ENCODE measurements around the gene TUBB6.

TUBB6 gene

GRCh38 chr18:12307701-12308385 is at the start of gene TUBB6:
TUBB6 (plus strand) TSS chr18:12308241; CDS start chr18:12308293, 52 bp downstream.
- no peak for DNase-seq

- DNase-seq, result no peak
These were observed 49.0 kb upstream of the TUBB6 start for GRCh38 chr18:12258719-12259705.

- DNase-seq, result no peak
These were observed 45.3 kb upstream of the TUBB6 start for GRCh38 chr18:12262748-12263147.

- DNase-seq, result no peak
These were observed 43.2 kb upstream of the TUBB6 start for GRCh38 chr18:12264864-12265263.

- peak; percentile 44 for DNase-seq
These were observed 36.4 kb upstream of the TUBB6 start for GRCh38 chr18:12271376-12272235.

- no peak for DNase-seq
These were observed 33.2 kb upstream of the TUBB6 start for GRCh38 chr18:12274793-12275192.

GRCh38 chr18:12276736-12277554 is 31.1 kb upstream of the TUBB6 start:
- DNase-seq, result no peak

- DNase-seq, result no peak
These were observed 29.8 kb upstream of the TUBB6 start for GRCh38 chr18:12278215-12278671.

GRCh38 chr18:12278741-12279682 is 29.0 kb upstream of the TUBB6 start:
- DNase-seq, result no peak

GRCh38 chr18:12279781-12280531 is 28.1 kb upstream of the TUBB6 start:
- no peak for DNase-seq

- no peak for DNase-seq
These were observed 26.2 kb upstream of the TUBB6 start for GRCh38 chr18:12281861-12282260.

- no peak for DNase-seq
These were observed 25.5 kb upstream of the TUBB6 start for GRCh38 chr18:12282442-12283039.

- DNase-seq, result no peak
These were observed 24.8 kb upstream of the TUBB6 start for GRCh38 chr18:12283256-12283655.

- DNase-seq, result no peak
These were observed 24.4 kb upstream of the TUBB6 start for GRCh38 chr18:12283666-12284065.

GRCh38 chr18:12287131-12287681 is 20.8 kb upstream of the TUBB6 start:
- DNase-seq, result no peak

GRCh38 chr18:12287684-12288402 is 20.2 kb upstream of the TUBB6 start:
- DNase-seq, result no peak

GRCh38 chr18:12288403-12288755 is 19.7 kb upstream of the TUBB6 start:
- DNase-seq, result no peak

- DNase-seq, result no peak
These were observed 18.0 kb upstream of the TUBB6 start for GRCh38 chr18:12290086-12290485.

GRCh38 chr18:12291161-12291560 is 16.9 kb upstream of the TUBB6 start:
- no peak for DNase-seq
